ENCODE data around the gene PITX1.

Gene PITX1

GRCh38 chr5:135045488-135045887 lies 11.5 kb upstream of the PITX1 start:
- TF ChIP-seq, protein P1, sequence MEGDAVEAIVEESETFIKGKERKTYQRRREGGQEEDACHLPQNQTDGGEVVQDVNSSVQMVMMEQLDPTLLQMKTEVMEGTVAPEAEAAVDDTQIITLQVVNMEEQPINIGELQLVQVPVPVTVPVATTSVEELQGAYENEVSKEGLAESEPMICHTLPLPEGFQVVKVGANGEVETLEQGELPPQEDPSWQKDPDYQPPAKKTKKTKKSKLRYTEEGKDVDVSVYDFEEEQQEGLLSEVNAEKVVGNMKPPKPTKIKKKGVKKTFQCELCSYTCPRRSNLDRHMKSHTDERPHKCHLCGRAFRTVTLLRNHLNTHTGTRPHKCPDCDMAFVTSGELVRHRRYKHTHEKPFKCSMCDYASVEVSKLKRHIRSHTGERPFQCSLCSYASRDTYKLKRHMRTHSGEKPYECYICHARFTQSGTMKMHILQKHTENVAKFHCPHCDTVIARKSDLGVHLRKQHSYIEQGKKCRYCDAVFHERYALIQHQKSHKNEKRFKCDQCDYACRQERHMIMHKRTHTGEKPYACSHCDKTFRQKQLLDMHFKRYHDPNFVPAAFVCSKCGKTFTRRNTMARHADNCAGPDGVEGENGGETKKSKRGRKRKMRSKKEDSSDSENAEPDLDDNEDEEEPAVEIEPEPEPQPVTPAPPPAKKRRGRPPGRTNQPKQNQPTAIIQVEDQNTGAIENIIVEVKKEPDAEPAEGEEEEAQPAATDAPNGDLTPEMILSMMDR (IDR thresholded peaks at IDR 0.05; ENCODE audit: insufficient read depth, low read depth, low read length, missing control alignments): no peak
- DNase-seq (ENCODE audit: low read depth): no peak
- no peak overlapping the region for H3K4me3 ChIP-seq (ENCODE audit: low read depth, low read length)

GRCh38 chr5:135042595-135042994 lies 8.6 kb upstream of the PITX1 start:
- TF ChIP-seq, protein P1 (IDR thresholded peaks at IDR 0.05; ENCODE audit: insufficient read depth, low read depth, low read length, missing control alignments): no peak
- no peak overlapping the region for H3K4me3 ChIP-seq (ENCODE audit: low read depth, low read length)
- no peak for DNase-seq (ENCODE audit: low read depth)

DNA sequence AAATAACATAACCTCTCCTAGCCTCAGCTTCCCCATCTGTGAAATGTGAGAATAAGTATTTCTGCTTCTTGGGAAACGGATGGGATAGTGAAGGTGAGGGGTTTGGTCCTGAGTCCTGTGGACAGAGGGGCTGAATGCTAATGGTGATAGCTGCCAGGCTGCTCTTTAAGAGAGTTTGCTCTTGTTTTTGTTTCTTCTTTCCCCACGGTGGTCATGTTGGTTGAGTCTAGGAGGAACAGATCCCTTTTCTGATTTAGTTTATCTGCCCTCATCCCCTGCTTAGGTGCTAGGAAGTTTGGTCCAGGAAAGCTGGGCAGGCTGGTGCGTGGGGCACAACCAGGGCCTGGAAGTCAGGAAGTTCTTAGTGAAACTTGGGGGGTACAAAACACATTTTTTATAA lies 7.7 kb upstream of the PITX1 start:
- TF ChIP-seq, protein P1 (IDR thresholded peaks at IDR 0.05; ENCODE audit: insufficient read depth, low read depth, low read length, missing control alignments): no peak
- no peak for DNase-seq (ENCODE audit: low read depth)
- no peak overlapping the region for H3K4me3 ChIP-seq (ENCODE audit: low read depth, low read length)

DNA sequence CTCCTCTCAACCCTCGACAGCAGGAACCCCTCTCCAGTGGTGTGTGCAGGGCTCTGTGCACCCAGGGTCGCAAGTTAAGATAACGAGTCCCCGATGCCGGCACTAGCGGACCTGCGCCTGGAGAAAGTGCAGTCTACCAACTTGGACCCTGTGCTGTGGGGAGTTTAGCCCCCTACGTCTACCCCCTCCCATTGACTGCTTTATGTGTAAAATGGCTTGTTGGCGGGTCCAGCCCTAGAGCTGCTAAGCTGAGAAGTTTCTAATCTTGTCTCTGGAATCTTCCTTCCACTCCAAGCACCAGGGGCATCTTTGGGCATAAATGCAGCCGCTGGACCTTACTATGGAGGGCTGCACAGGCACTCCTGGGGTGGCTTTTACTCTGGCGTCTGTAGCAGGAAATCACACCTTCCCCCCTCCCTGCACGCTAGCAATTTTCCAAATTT lies 7.1 kb upstream of the PITX1 start:
- TF ChIP-seq, protein P1 (IDR thresholded peaks at IDR 0.05; ENCODE audit: insufficient read depth, low read depth, low read length, missing control alignments): no peak

DNA sequence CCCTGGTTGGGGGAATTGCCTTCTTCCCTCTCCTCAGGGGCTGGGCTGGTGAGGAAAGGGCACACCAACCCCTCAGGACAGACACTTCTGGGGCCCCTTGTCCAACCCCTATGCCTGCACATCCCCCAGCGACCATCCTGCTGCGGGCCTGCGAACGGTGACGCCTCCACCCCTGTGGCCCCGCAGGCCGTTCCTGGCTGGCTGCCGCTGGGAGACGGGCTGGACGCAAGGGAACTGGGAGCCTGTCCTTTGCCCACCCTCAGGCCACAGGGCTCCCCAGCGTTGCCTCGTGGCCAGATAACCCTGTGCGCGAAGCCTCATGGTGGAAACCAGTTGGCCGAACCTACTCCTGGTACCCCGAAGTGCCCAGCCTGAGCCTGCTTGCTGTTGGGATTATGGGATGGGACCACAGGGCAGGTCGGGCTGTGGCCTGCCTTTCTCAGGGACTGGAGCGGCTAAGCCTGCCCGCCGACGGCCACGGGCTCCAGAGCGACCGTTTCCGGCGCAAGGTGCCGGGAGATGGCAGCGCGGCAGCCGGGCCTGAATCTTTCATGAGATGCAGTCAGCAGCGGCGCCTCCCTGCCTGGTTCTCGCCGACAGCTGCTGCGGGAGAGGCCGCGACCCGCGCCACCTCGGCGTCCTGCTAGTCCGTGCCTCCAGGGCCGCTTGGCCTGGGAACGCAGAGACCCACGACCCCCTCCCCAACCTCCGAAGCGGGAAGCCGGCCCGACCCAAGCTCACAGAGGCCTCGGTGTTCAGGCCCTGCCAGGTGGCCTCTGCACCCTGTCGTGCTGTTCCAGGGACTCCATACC lies 6.5 kb upstream of the PITX1 start:
- TF ChIP-seq, protein P1 (IDR thresholded peaks at IDR 0.05; ENCODE audit: insufficient read depth, low read depth, low read length, missing control alignments): no peak
- DNase-seq (ENCODE audit: low read depth): no peak
- no peak overlapping the region for H3K4me3 ChIP-seq (ENCODE audit: low read depth, low read length)

More for the DNA sequence above, 7.1 kb upstream of the PITX1 start:
- no peak overlapping the region for H3K4me3 ChIP-seq (ENCODE audit: low read depth, low read length)
- DNase-seq (ENCODE audit: low read depth): no peak

DNA sequence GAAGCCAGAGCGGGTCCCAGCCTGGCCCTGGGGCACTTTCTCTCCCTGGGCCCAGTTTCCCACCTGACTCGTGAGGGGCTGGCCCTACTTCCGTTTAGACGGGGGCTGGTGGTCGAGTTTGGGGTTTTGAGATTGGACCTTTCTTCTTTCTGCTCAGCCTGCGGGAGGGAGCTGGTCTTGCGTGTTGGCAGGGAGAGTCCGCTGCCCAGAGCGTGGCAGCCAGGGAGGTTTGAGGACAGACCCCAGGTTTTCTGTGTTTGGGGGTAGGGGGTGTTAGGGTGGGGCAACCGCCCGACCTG lies 6.0 kb upstream of the PITX1 start:
- H3K4me3 ChIP-seq (ENCODE audit: low read depth, low read length): no peak overlapping the region
- TF ChIP-seq, protein P1 (IDR thresholded peaks at IDR 0.05; ENCODE audit: insufficient read depth, low read depth, low read length, missing control alignments): no peak
- DNase-seq (ENCODE audit: low read depth): no peak
